Right hindlimb (tissue), 1 donor: ENCODE data around the gene PLD5.
"Not testable (repeated sequence)": the region's sequence is repeated elsewhere in the genome, so short reads cannot be mapped to it uniquely, and the experiment has no call there.

Experiments
- DNase-seq: peaks from one replicate; pipeline ENCODE4 v3.0.0-alpha.2; 2018

Gene PLD5

GRCh38 chr1:242477944-242478343 is 46.6 kb downstream of the PLD5 start:
- no peak for DNase-seq

GRCh38 chr1:242470774-242471173 is 53.7 kb downstream of the PLD5 start:
- DNase-seq, result no peak

- DNase-seq, result no peak
Observed at GRCh38 chr1:242468784-242469183, 55.7 kb downstream of the PLD5 start.

GRCh38 chr1:242467556-242468145 is 56.8 kb downstream of the PLD5 start:
- DNase-seq, result peak; percentile 57

GRCh38 chr1:242462867-242463266 is 61.6 kb downstream of the PLD5 start:
- no peak for DNase-seq

- DNase-seq, result not testable (repeated sequence)
Observed at GRCh38 chr1:242459740-242460139, 64.8 kb downstream of the PLD5 start.

GRCh38 chr1:242456726-242457269 is 67.7 kb downstream of the PLD5 start:
- no peak for DNase-seq

GRCh38 chr1:242455052-242455361 is 69.5 kb downstream of the PLD5 start:
- DNase-seq, result no peak

- no peak for DNase-seq
Observed at GRCh38 chr1:242454262-242455051, 70.0 kb downstream of the PLD5 start.

GRCh38 chr1:242452573-242452972 is 71.9 kb downstream of the PLD5 start:
- no peak for DNase-seq

- DNase-seq, result no peak
Observed at GRCh38 chr1:242449661-242450060, 74.8 kb downstream of the PLD5 start.

GRCh38 chr1:242448910-242449645 is 75.4 kb downstream of the PLD5 start:
- no peak for DNase-seq

- DNase-seq, result no peak
Observed at GRCh38 chr1:242447689-242448088, 76.8 kb downstream of the PLD5 start.

GRCh38 chr1:242440757-242441156 is 83.7 kb downstream of the PLD5 start:
- DNase-seq, result no peak

- DNase-seq, result no peak
Observed at GRCh38 chr1:242435200-242435599, 89.3 kb downstream of the PLD5 start.

GRCh38 chr1:242432491-242433095 is 91.9 kb downstream of the PLD5 start:
- DNase-seq, result no peak

GRCh38 chr1:242431786-242432185 is 92.7 kb downstream of the PLD5 start:
- DNase-seq, result no peak

- DNase-seq, result no peak
Observed at GRCh38 chr1:242430956-242431355, 93.5 kb downstream of the PLD5 start.

- no peak for DNase-seq
Observed at GRCh38 chr1:242428399-242429190, 95.9 kb downstream of the PLD5 start.

- no peak for DNase-seq
Observed at GRCh38 chr1:242427519-242427918, 97.0 kb downstream of the PLD5 start.

- DNase-seq, result no peak
Observed at GRCh38 chr1:242426271-242426905, 98.1 kb downstream of the PLD5 start.

GRCh38 chr1:242425232-242425631 is 99.3 kb downstream of the PLD5 start:
- no peak for DNase-seq
